Uterus (tissue), 4 donors: ENCODE results near the gene ACOT6. TPM values are rescaled to one million over a fixed set of nuclear protein-coding genes. Genes with fewer than 3 reads are reported as not detected.

Source experiments
- DNase-seq, 2 donors: peaks; one replicate each; pipeline ENCODE4 v3.0.0-alpha.2; 2019 to 2020
- H3K27ac ChIP-seq, 2 donors: fragments of 200-600 bp; sonication (generic); 1 replicate in 1 of 2; 2 replicates in 1 of 2; pipeline ENCODE4 v1.5.1; 2016 to 2018
- H3K27me3 ChIP-seq, 2 donors: fragments of 200-600 bp; sonication (generic); one replicate each; pipeline ENCODE4 v1.5.1; 2018 to 2019; ENCODE audit warnings: control low read depth in 1 of 2
- H3K36me3 ChIP-seq, 2 donors: fragments of 200-600 bp; sonication (generic); one replicate each; pipeline ENCODE4 v1.5.1; 2019; ENCODE audit warnings: control low read depth in 1 of 2
- H3K4me1 ChIP-seq, 2 donors: fragments of 200-600 bp; sonication (generic); one replicate each; pipeline ENCODE4 v1.5.1; 2018 to 2019; ENCODE audit warnings: control low read depth in 1 of 2
- H3K4me3 ChIP-seq, 2 donors: fragments of 200-600 bp; sonication (generic); 1 replicate in 1 of 2; 2 replicates in 1 of 2; pipeline ENCODE4 v1.5.1; 2018 to 2019; ENCODE audit warnings: mild to moderate bottlenecking in 1 of 2
- H3K9me3 ChIP-seq, 2 donors: fragments of 200-600 bp; sonication (generic); one replicate each; pipeline ENCODE4 v1.5.1; 2019; ENCODE audit warnings: control low read depth in 1 of 2
- CTCF ChIP-seq, 4 experiments: fragments of 200-600 bp in 2 of 4; fragments of 450-650 bp in 2 of 4; sonication (generic) in 2 of 4; IDR thresholded peaks; one replicate each; pipeline ENCODE4 v1.5.1; 2016 to 2019; ENCODE audit warnings: antibody characterized with exemption in 4 of 4, mild to moderate bottlenecking in 2 of 4, moderate library complexity in 1 of 4
- POLR2A ChIP-seq, 2 donors: fragments of 450-650 bp; IDR thresholded peaks; one replicate each; pipeline ENCODE4 v1.6.1; 2016; ENCODE audit warnings: antibody characterized with exemption in 2 of 2, mild to moderate bottlenecking in 1 of 2, moderate library complexity in 1 of 2
- intact Hi-C: fragments of 100-400 bp; cut with DNase I; formaldehyde crosslinking; loops from one replicate; pipeline ENCODE4 v1.15.1; 2023; ENCODE audit warnings: low total_unique reads
- total RNA-seq, 4 donors: library from RNA; depleted of rRNA in 3 of 4; stranded (reverse); fragments of >200 nt in 3 of 4; gene quantifications; one replicate each; pipeline versions ENCODE4 v1.1.0 to v1.2.4, GENCODE V29; 2014 to 2023
- donor health status: DM: yes; HTN: yes; CAD: no.

ACOT6 gene
- total RNA-seq, 4 donors from 2014 or later = not detected

DNA sequence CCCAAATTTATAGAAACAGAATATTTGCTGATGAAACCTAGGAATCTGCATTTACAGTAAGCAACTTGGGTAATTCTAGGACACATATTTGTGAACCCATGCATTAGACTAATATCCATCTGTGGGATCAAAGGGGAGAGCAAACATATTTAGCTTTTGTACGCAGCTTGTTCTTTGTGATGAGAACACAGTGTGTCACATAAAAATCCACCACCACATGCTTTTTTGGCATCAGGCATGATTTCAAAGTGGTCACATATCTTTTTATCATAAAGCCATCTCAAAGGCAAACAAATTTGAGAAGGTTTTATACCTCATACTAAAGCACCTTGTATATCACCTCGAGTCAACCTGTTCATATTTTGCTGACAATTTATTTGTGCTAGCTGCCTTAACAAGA, 48.2 kb downstream of the ACOT6 start:
- Histone ChIP-seq H3K27ac (no peak overlapping the region), H3K27me3 (no peaks in the 10 kb centered on the region), H3K9me3 (no peaks in the 10 kb centered on the region), H3K36me3 (no peaks in the 10 kb centered on the region), H3K4me1 (no peaks in the 10 kb centered on the region), H3K4me3 (no peak overlapping the region)
- intact Hi-C loops = no loop called here
- DNase-seq = no peak
- TF ChIP-seq POLR2A (IDR thresholded peaks at IDR 0.05) = no peak
- TF ChIP-seq CTCF (IDR thresholded peaks at IDR 0.05) = no peak

DNA sequence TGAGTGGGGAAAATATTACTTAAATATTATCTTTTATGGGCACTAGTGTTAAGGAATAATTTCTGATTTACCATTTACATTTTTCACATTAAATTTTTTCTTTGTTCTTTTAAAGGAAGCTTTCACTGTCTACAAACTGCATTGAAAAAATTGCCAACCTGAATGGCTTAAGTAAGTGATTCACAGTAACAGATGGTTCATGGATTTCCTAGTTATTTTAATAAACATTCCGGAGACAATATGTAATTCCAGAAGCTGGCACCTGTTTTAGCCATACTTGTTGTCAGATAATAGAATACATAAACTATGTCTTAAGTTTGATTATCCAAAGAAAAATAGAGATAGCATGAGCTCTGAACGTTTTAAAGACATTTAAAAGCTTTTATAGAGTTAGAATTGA, 49.6 kb downstream of the ACOT6 start:
- H3K27me3 ChIP-seq = no peaks in the 10 kb centered on the region
- H3K4me3 ChIP-seq = no peak overlapping the region
- no peak for TF ChIP-seq POLR2A (IDR thresholded peaks at IDR 0.05)
- TF ChIP-seq CTCF (IDR thresholded peaks at IDR 0.05) = no peak
- no peak overlapping the region for H3K27ac ChIP-seq
- DNase-seq = no peak
- H3K4me1 ChIP-seq = no peaks in the 10 kb centered on the region
- H3K36me3 ChIP-seq = no peaks in the 10 kb centered on the region
- H3K9me3 ChIP-seq = no peaks in the 10 kb centered on the region
- intact Hi-C loops = no loop called here

DNA sequence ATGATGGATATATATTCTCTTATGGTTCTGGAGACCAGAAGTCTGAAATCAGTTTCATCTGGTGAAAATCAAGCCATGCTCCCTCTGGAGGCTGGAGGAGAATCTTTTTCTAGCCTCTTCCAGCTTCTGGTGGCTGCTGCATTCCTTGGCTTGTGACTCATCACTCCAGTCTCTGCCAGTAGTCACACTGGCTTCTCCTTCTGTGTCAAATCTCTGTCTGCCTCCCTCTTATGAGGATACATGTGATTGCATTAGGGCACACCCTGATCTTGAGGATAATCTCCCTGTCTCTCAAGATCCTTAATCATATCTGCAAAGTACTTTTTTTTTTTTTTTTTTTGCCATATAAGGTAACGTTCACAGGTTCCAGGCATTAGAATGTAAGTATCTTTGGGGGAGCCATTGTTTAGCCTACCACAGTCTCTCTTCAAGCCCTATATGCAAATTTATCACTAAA, 50.2 kb downstream of the ACOT6 start:
- Histone ChIP-seq H3K4me1 (no peaks in the 10 kb centered on the region), H3K27ac (no peak overlapping the region), H3K4me3 (no peak overlapping the region), H3K27me3 (no peaks in the 10 kb centered on the region), H3K36me3 (no peaks in the 10 kb centered on the region), H3K9me3 (no peaks in the 10 kb centered on the region)
- peak in 3 of 4 experiments; percentile 18 to 26 (median 22) for TF ChIP-seq CTCF (IDR thresholded peaks at IDR 0.05)
- no peak for TF ChIP-seq POLR2A (IDR thresholded peaks at IDR 0.05)
- intact Hi-C loops = no loop called here
- peak; percentile 26 to 30 for DNase-seq

- DNase-seq = no peak
- H3K36me3 ChIP-seq = no peaks in the 10 kb centered on the region
- no peaks in the 10 kb centered on the region for H3K27me3 ChIP-seq
- no peak overlapping the region for H3K27ac ChIP-seq
- H3K9me3 ChIP-seq = no peaks in the 10 kb centered on the region
- intact Hi-C loops = no loop called here
- TF ChIP-seq CTCF (IDR thresholded peaks at IDR 0.05) (no peak), POLR2A (IDR thresholded peaks at IDR 0.05) (no peak)
- H3K4me3 ChIP-seq = no peak overlapping the region
- no peaks in the 10 kb centered on the region for H3K4me1 ChIP-seq
These were observed 51.4 kb downstream of the ACOT6 start for GRCh38 chr14:73663548-73664212.

DNA sequence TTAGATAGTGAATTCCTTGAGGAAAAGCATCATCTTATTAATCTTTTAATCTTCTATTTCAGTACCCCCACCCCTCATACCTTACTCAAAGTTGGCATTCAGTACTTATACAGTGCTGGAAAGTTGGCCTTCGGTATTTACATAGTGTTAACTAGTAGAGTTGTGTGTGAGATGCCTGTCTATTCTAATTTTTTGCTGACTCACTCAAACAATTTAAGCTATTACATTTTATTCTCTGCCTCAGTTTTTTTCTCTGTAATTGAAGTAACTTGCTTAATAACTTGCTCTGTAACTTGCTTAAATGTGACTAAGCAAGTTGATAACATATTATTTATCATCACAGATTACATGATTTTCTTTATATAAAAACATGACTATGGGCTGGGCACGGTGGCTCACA, 52.8 kb downstream of the ACOT6 start:
- no peaks in the 10 kb centered on the region for H3K36me3 ChIP-seq
- H3K4me1 ChIP-seq = no peaks in the 10 kb centered on the region
- H3K27ac ChIP-seq = no peak overlapping the region
- no peaks in the 10 kb centered on the region for H3K27me3 ChIP-seq
- no peaks in the 10 kb centered on the region for H3K9me3 ChIP-seq
- no peak for TF ChIP-seq POLR2A (IDR thresholded peaks at IDR 0.05)
- TF ChIP-seq CTCF (IDR thresholded peaks at IDR 0.05) = no peak
- intact Hi-C loops = no loop called here
- DNase-seq = no peak
- no peak overlapping the region for H3K4me3 ChIP-seq
